ENCODE results near the gene ZNF805. TPM values are rescaled to one million over a fixed set of nuclear protein-coding genes. Genes with fewer than 3 reads are reported as not detected.

ZNF805 gene
- total RNA-seq, 2 experiments from 2014 or later = 8.1 to 14.9 TPM

DNA sequence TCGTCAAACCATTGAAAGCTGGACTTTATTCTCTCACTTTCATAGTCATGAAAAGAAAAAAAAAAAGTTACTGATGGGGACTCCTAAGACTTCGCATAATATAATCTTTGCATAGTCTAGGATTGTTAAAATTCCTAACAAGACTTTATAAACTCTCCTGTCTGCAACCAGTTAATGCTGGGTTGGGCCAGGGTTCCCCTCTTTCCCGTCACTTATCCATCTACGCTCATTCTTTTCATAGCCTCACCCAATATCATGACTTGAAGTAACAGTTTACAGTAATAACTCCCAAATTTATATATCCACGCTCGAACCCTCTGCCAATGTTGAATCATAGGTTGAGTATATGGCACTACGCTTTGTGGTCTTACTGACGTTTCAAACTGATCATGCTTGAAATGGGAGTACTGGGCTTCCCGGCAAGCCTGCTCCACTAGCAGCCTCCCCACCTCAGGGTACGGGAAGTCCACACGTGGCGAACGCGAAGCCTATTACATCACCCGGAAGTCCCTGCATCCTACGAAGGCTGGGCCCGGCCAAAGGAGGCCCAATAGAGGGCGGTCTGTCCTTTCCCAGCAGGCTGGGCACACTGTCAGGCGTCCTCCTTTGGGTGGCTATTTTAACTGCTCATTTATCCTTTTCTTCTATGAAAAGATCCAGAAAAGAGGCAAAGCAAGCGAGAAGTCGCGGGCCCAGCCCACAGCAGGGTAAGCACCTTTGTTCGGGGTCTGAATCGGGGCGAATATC lies 39.2 kb downstream of the ZNF805 start:
- H3K9me3 ChIP-seq (ENCODE audit: low read length) = no peaks in the 10 kb centered on the region
- TF ChIP-seq, protein P1, sequence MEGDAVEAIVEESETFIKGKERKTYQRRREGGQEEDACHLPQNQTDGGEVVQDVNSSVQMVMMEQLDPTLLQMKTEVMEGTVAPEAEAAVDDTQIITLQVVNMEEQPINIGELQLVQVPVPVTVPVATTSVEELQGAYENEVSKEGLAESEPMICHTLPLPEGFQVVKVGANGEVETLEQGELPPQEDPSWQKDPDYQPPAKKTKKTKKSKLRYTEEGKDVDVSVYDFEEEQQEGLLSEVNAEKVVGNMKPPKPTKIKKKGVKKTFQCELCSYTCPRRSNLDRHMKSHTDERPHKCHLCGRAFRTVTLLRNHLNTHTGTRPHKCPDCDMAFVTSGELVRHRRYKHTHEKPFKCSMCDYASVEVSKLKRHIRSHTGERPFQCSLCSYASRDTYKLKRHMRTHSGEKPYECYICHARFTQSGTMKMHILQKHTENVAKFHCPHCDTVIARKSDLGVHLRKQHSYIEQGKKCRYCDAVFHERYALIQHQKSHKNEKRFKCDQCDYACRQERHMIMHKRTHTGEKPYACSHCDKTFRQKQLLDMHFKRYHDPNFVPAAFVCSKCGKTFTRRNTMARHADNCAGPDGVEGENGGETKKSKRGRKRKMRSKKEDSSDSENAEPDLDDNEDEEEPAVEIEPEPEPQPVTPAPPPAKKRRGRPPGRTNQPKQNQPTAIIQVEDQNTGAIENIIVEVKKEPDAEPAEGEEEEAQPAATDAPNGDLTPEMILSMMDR (conservative IDR thresholded peaks at IDR 0.05; ENCODE audit: low read length) = peak; percentile 53
- no peak for TF ChIP-seq EZH2phosphoT487 (IDR thresholded peaks at IDR 0.05; ENCODE audit: borderline replicate concordance, low read depth, low read length)
- peak; percentile 95 for DNase-seq (ENCODE audit: low spot score)
- ChIA-PET POLR2A (no interaction called here), CTCF (ENCODE audit: unreplicated experiment) (no interaction called here)
- H3K36me3 ChIP-seq (ENCODE audit: insufficient read depth, low read length) = peaks cover 29% of the 10 kb centered on the region
- peak overlapping the region; percentile 88 for H3K4me3 ChIP-seq (ENCODE audit: low read depth, low read length, poor library complexity, severe bottlenecking)
- H2AFZ ChIP-seq (ENCODE audit: low read length) = peak overlapping the region; percentile 96
- no peaks in the 10 kb centered on the region for H3K9me2 ChIP-seq (ENCODE audit: insufficient read depth, low read length)
- peak overlapping the region; percentile 94 for H3K27ac ChIP-seq (ENCODE audit: low read depth, low read length, poor library complexity, severe bottlenecking)
- peaks cover 50% of the 10 kb centered on the region for H3K79me2 ChIP-seq (ENCODE audit: insufficient read depth, low read depth, low read length)
- peaks cover 26% of the 10 kb centered on the region for H3K4me1 ChIP-seq (ENCODE audit: insufficient read depth, low read length, poor library complexity, severe bottlenecking)
- H4K20me1 ChIP-seq (ENCODE audit: insufficient read depth, low read length) = peaks cover 14% of the 10 kb centered on the region; the same call in 1 of the 2 replicates
- H3K4me2 ChIP-seq (ENCODE audit: low read length) = peak overlapping the region; percentile 97
- TSS peak; percentile 86 for BruUV-seq (replicated peaks)
- intact Hi-C loops (cut with micrococcal nuclease; ENCODE audit: unreplicated experiment) = loop anchor here (1.0 to 5.0 kb wide), 4 partner anchors 39 to 967 kb away; partner anchors contain the start of genes ZNF304, ZNF543, ZNF805 and ZSCAN5A

DNA sequence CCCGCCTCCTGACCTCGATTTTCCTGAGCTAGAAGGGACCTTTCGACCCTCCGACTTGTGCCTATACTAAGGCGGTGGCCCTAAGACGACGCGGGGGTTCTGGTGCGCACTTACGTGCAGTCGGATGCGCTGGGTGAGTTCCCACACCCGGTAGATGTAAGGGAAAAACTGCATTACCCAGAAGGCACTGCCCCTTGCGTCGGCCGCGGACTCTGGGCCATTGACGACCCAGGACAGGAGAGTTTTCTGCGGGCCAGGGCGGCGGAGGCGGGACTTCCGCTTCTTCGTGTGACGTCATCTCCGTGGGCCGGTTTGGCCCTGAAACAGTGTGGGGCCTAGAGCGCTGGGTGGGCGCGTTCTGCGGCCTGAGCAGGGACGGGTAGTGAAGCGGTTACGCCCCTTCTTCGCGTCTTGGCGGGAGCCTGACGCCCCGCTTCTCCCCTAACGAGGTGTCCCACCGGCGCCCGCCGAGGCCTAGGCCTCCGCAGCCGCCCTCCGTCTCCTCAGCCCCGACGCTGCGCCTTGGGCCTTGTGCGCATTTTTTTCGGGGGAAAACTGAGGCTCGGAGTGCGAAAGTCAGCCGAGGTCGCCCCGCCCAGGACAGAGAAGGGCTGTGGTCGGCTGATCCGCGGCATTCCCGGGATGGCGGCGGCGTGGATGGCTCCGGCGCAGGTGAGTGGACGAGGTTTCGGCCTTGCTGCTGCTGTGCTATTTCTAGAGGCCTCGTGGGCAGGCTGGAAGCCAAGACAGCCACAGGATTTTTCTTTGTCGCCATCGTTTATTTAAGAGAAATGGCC lies 39.9 kb downstream of the ZNF805 start, which contains the start of gene ZNF460:
ZNF460 (plus strand) TSS at position 321 of the 797 bp plus-strand sequence; CDS start at position 643, 322 bp downstream.
- H3K4me3 ChIP-seq (ENCODE audit: low read depth, low read length, poor library complexity, severe bottlenecking) = peak within 1 kb of the TSS; percentile 88
- TF ChIP-seq, protein P1 (conservative IDR thresholded peaks at IDR 0.05; ENCODE audit: low read length) = no peak
- TF ChIP-seq EZH2phosphoT487 (IDR thresholded peaks at IDR 0.05; ENCODE audit: borderline replicate concordance, low read depth, low read length) = no peak
- intact Hi-C loops (cut with micrococcal nuclease; ENCODE audit: unreplicated experiment) = loop anchor here (1.0 to 5.0 kb wide), 3 partner anchors 40 to 71 kb away; partner anchors contain the start of genes ZNF304, ZNF543 and ZNF805
- H2AFZ ChIP-seq (ENCODE audit: low read length) = peak within 1 kb of the TSS; percentile 96
- peak; percentile 97 for DNase-seq (ENCODE audit: low spot score)
- peaks cover 14% of the 10 kb centered on the region; the same call in 1 of the 2 replicates for H4K20me1 ChIP-seq (ENCODE audit: insufficient read depth, low read length)
- H3K4me1 ChIP-seq (ENCODE audit: insufficient read depth, low read length, poor library complexity, severe bottlenecking) = peaks cover 26% of the 10 kb centered on the region
- peaks cover 57% of the 10 kb centered on the region for H3K79me2 ChIP-seq (ENCODE audit: insufficient read depth, low read depth, low read length)
- no peaks in the 10 kb centered on the region for H3K9me3 ChIP-seq (ENCODE audit: low read length)
- H3K27ac ChIP-seq (ENCODE audit: low read depth, low read length, poor library complexity, severe bottlenecking) = peak within 1 kb of the TSS; percentile 94
- CTCF ChIA-PET (ENCODE audit: unreplicated experiment) = no interaction called here
- no peaks in the 10 kb centered on the region for H3K9me2 ChIP-seq (ENCODE audit: insufficient read depth, low read length)
- H3K36me3 ChIP-seq (ENCODE audit: insufficient read depth, low read length) = peaks cover 36% of the 10 kb centered on the region
- H3K4me2 ChIP-seq (ENCODE audit: low read length) = peak within 1 kb of the TSS; percentile 97
- no TSS peak for BruUV-seq (replicated peaks)
- POLR2A ChIA-PET = no interaction called here
